ENCODE data around the gene AKT2.

The AKT2 gene

GRCh38 chr19:40210889-40211288 is 74.3 kb downstream of the AKT2 start:
- no peaks in the 10 kb centered on the region for H3K27me3 Mint-ChIP-seq
- ATAC-seq (replicated peaks; ENCODE audit: extremely low read depth, poor library complexity, severe bottlenecking) = no peak

GRCh38 chr19:40208602-40209001 is 76.5 kb downstream of the AKT2 start:
- no peaks in the 10 kb centered on the region for H3K9me3 Mint-ChIP-seq
- no peak for ATAC-seq (replicated peaks; ENCODE audit: extremely low read depth, poor library complexity, severe bottlenecking)

More at GRCh38 chr19:40210889-40211288, 74.3 kb downstream of the AKT2 start:
- peaks cover 7% of the 10 kb centered on the region for H3K36me3 Mint-ChIP-seq (ENCODE audit: insufficient read depth)
- H3K27ac Mint-ChIP-seq (ENCODE audit: low read depth) = no peak overlapping the region
- H3K9me3 Mint-ChIP-seq = no peaks in the 10 kb centered on the region
- DNase-seq (ENCODE audit: low spot score in 2 of 2) = no peak
- H3K4me3 Mint-ChIP-seq = no peak overlapping the region
- no peaks in the 10 kb centered on the region for H3K4me1 Mint-ChIP-seq

GRCh38 chr19:40205760-40206159 is 79.4 kb downstream of the AKT2 start:
- no peaks in the 10 kb centered on the region for H3K9me3 Mint-ChIP-seq
- no peak for DNase-seq (ENCODE audit: low spot score in 2 of 2)
- H3K27ac Mint-ChIP-seq (ENCODE audit: low read depth) = no peak overlapping the region
- no peak overlapping the region for H3K4me3 Mint-ChIP-seq
- no peaks in the 10 kb centered on the region for H3K27me3 Mint-ChIP-seq
- peaks cover 13% of the 10 kb centered on the region for H3K36me3 Mint-ChIP-seq (ENCODE audit: insufficient read depth)
- no peaks in the 10 kb centered on the region for H3K4me1 Mint-ChIP-seq
- no peak for ATAC-seq (replicated peaks; ENCODE audit: extremely low read depth, poor library complexity, severe bottlenecking)

More at GRCh38 chr19:40208602-40209001, 76.5 kb downstream of the AKT2 start:
- H3K27ac Mint-ChIP-seq (ENCODE audit: low read depth) = no peak overlapping the region
- DNase-seq (ENCODE audit: low spot score in 2 of 2) = no peak
- H3K4me1 Mint-ChIP-seq = no peaks in the 10 kb centered on the region
- H3K4me3 Mint-ChIP-seq = no peak overlapping the region
- H3K27me3 Mint-ChIP-seq = no peaks in the 10 kb centered on the region
- H3K36me3 Mint-ChIP-seq (ENCODE audit: insufficient read depth) = peaks cover 12% of the 10 kb centered on the region

GRCh38 chr19:40204381-40204780 is 80.8 kb downstream of the AKT2 start:
- no peaks in the 10 kb centered on the region for H3K9me3 Mint-ChIP-seq
- H3K4me3 Mint-ChIP-seq = no peak overlapping the region
- peaks cover 12% of the 10 kb centered on the region for H3K36me3 Mint-ChIP-seq (ENCODE audit: insufficient read depth)
- peaks cover 2% of the 10 kb centered on the region for H3K4me1 Mint-ChIP-seq
- DNase-seq (ENCODE audit: low spot score in 2 of 2) (no peak), ATAC-seq (replicated peaks; ENCODE audit: extremely low read depth, poor library complexity, severe bottlenecking) (no peak)
- no peak overlapping the region for H3K27ac Mint-ChIP-seq (ENCODE audit: low read depth)
- H3K27me3 Mint-ChIP-seq = no peaks in the 10 kb centered on the region

- Mint-ChIP-seq H3K36me3 (ENCODE audit: insufficient read depth) (peaks cover 10% of the 10 kb centered on the region), H3K4me3 (no peak overlapping the region), H3K27me3 (no peaks in the 10 kb centered on the region), H3K4me1 (peaks cover 8% of the 10 kb centered on the region), H3K27ac (ENCODE audit: low read depth) (no peak overlapping the region), H3K9me3 (no peaks in the 10 kb centered on the region)
- no peak for ATAC-seq (replicated peaks; ENCODE audit: extremely low read depth, poor library complexity, severe bottlenecking)
- DNase-seq (ENCODE audit: low spot score in 2 of 2) = no peak
Observed at GRCh38 chr19:40200341-40201099, 84.6 kb downstream of the AKT2 start.

GRCh38 chr19:40198272-40198990 is 86.7 kb downstream of the AKT2 start:
- DNase-seq (ENCODE audit: low spot score in 2 of 2) (no peak), ATAC-seq (replicated peaks; ENCODE audit: extremely low read depth, poor library complexity, severe bottlenecking) (no peak)
- no peaks in the 10 kb centered on the region for H3K27me3 Mint-ChIP-seq
- no peak overlapping the region for H3K27ac Mint-ChIP-seq (ENCODE audit: low read depth)
- H3K4me3 Mint-ChIP-seq = no peak overlapping the region
- peaks cover 6% of the 10 kb centered on the region for H3K36me3 Mint-ChIP-seq (ENCODE audit: insufficient read depth)
- peaks cover 26% of the 10 kb centered on the region for H3K4me1 Mint-ChIP-seq
- H3K9me3 Mint-ChIP-seq = no peaks in the 10 kb centered on the region

- peaks cover 5% of the 10 kb centered on the region for H3K36me3 Mint-ChIP-seq (ENCODE audit: insufficient read depth)
- peak overlapping the region; percentile 4 for H3K4me3 Mint-ChIP-seq
- H3K27ac Mint-ChIP-seq (ENCODE audit: low read depth) = no peak overlapping the region
- ATAC-seq (replicated peaks; ENCODE audit: extremely low read depth, poor library complexity, severe bottlenecking) (no peak), DNase-seq (ENCODE audit: low spot score in 2 of 2) (no peak)
- no peaks in the 10 kb centered on the region for H3K9me3 Mint-ChIP-seq
- no peaks in the 10 kb centered on the region for H3K27me3 Mint-ChIP-seq
- peaks cover 33% of the 10 kb centered on the region for H3K4me1 Mint-ChIP-seq
Observed at GRCh38 chr19:40193587-40193849, 91.6 kb downstream of the AKT2 start.

- H3K27me3 Mint-ChIP-seq = no peaks in the 10 kb centered on the region
- no peak overlapping the region for H3K27ac Mint-ChIP-seq (ENCODE audit: low read depth)
- DNase-seq (ENCODE audit: low spot score in 2 of 2) = no peak
- H3K9me3 Mint-ChIP-seq = no peaks in the 10 kb centered on the region
- H3K36me3 Mint-ChIP-seq (ENCODE audit: insufficient read depth) = peaks cover 3% of the 10 kb centered on the region
- H3K4me1 Mint-ChIP-seq = peaks cover 33% of the 10 kb centered on the region
- peak overlapping the region; percentile 70 for H3K4me3 Mint-ChIP-seq
- no peak for ATAC-seq (replicated peaks; ENCODE audit: extremely low read depth, poor library complexity, severe bottlenecking)
Observed at GRCh38 chr19:40192758-40193586, 92.2 kb downstream of the AKT2 start.

GRCh38 chr19:40191836-40192646 is 93.1 kb downstream of the AKT2 start:
- H3K4me1 Mint-ChIP-seq = peaks cover 33% of the 10 kb centered on the region
- H3K27ac Mint-ChIP-seq (ENCODE audit: low read depth) = no peak overlapping the region
- H3K36me3 Mint-ChIP-seq (ENCODE audit: insufficient read depth) = peaks cover 3% of the 10 kb centered on the region
- no peaks in the 10 kb centered on the region for H3K9me3 Mint-ChIP-seq
- ATAC-seq (replicated peaks; ENCODE audit: extremely low read depth, poor library complexity, severe bottlenecking) (peak; percentile 5), DNase-seq (ENCODE audit: low spot score in 2 of 2) (no peak)
- H3K4me3 Mint-ChIP-seq = peak overlapping the region; percentile 70
- no peaks in the 10 kb centered on the region for H3K27me3 Mint-ChIP-seq

- peak; percentile 57 to 58 for DNase-seq (ENCODE audit: low spot score in 2 of 2)
- Mint-ChIP-seq H3K27me3 (no peaks in the 10 kb centered on the region), H3K27ac (ENCODE audit: low read depth) (peak within 1 kb of the TSS; percentile 84), H3K4me1 (peaks cover 33% of the 10 kb centered on the region), H3K36me3 (ENCODE audit: insufficient read depth) (peaks cover 3% of the 10 kb centered on the region), H3K9me3 (no peaks in the 10 kb centered on the region), H3K4me3 (peak within 1 kb of the TSS; percentile 86)
- ATAC-seq (replicated peaks; ENCODE audit: extremely low read depth, poor library complexity, severe bottlenecking) = peak; percentile 85
Observed at GRCh38 chr19:40190891-40191835, 94.0 kb downstream of the AKT2 start, which contains the start of gene MAP3K10. Gene MAP3K10 (plus strand): TSS chr19:40191426. CDS start chr19:40192032, 606 bp downstream.

GRCh38 chr19:40184273-40184672 is 100.9 kb downstream of the AKT2 start:
- DNase-seq (ENCODE audit: low spot score in 2 of 2) (no peak), ATAC-seq (replicated peaks; ENCODE audit: extremely low read depth, poor library complexity, severe bottlenecking) (no peak)
- Mint-ChIP-seq H3K27ac (ENCODE audit: low read depth) (no peak overlapping the region), H3K4me1 (no peaks in the 10 kb centered on the region), H3K36me3 (ENCODE audit: insufficient read depth) (no peaks in the 10 kb centered on the region), H3K4me3 (no peak overlapping the region), H3K9me3 (no peaks in the 10 kb centered on the region), H3K27me3 (peaks cover 10% of the 10 kb centered on the region)

Data from central memory CD8-positive, alpha-beta T cell (primary cell).